ENCODE measurements around the gene CENPP.

DNA sequence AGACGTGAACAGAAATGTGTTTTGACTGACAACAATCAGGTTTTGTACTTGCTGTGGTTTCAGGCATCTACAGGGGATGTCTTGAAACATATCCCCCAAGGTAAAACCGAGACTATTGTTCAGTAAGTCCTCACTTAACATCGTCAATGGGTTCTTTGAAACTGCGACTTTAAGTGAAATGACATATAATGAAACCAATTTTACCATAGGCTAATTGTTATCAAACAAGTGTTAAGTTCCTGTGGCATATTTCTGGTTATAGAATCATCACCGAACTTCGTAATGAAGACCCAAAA, 114.9 kb downstream of the CENPP start:
- TF ChIP-seq, protein P1, sequence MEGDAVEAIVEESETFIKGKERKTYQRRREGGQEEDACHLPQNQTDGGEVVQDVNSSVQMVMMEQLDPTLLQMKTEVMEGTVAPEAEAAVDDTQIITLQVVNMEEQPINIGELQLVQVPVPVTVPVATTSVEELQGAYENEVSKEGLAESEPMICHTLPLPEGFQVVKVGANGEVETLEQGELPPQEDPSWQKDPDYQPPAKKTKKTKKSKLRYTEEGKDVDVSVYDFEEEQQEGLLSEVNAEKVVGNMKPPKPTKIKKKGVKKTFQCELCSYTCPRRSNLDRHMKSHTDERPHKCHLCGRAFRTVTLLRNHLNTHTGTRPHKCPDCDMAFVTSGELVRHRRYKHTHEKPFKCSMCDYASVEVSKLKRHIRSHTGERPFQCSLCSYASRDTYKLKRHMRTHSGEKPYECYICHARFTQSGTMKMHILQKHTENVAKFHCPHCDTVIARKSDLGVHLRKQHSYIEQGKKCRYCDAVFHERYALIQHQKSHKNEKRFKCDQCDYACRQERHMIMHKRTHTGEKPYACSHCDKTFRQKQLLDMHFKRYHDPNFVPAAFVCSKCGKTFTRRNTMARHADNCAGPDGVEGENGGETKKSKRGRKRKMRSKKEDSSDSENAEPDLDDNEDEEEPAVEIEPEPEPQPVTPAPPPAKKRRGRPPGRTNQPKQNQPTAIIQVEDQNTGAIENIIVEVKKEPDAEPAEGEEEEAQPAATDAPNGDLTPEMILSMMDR (IDR thresholded peaks at IDR 0.05): no peak
- no peak for TF ChIP-seq POLR2A (IDR thresholded peaks at IDR 0.05)

Measured in thyroid gland (tissue), 4 donors.